Activated CD8-positive, alpha-beta memory T cell treated with anti-CD3 and anti-CD28 coated beads, Interleukin-2, amount 50 U/mL, for 24 hours (primary cell): ENCODE results near the gene CAMSAP2.

Experiments used
- DNase-seq: peaks from one replicate; pipeline ENCODE4 v3.0.0-alpha.2; 2020; ENCODE audit errors: extremely low read depth

The CAMSAP2 gene, protein sequence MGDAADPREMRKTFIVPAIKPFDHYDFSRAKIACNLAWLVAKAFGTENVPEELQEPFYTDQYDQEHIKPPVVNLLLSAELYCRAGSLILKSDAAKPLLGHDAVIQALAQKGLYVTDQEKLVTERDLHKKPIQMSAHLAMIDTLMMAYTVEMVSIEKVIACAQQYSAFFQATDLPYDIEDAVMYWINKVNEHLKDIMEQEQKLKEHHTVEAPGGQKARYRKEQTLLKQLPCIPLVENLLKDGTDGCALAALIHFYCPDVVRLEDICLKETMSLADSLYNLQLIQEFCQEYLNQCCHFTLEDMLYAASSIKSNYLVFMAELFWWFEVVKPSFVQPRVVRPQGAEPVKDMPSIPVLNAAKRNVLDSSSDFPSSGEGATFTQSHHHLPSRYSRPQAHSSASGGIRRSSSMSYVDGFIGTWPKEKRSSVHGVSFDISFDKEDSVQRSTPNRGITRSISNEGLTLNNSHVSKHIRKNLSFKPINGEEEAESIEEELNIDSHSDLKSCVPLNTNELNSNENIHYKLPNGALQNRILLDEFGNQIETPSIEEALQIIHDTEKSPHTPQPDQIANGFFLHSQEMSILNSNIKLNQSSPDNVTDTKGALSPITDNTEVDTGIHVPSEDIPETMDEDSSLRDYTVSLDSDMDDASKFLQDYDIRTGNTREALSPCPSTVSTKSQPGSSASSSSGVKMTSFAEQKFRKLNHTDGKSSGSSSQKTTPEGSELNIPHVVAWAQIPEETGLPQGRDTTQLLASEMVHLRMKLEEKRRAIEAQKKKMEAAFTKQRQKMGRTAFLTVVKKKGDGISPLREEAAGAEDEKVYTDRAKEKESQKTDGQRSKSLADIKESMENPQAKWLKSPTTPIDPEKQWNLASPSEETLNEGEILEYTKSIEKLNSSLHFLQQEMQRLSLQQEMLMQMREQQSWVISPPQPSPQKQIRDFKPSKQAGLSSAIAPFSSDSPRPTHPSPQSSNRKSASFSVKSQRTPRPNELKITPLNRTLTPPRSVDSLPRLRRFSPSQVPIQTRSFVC (N-terminal part only)

DNA sequence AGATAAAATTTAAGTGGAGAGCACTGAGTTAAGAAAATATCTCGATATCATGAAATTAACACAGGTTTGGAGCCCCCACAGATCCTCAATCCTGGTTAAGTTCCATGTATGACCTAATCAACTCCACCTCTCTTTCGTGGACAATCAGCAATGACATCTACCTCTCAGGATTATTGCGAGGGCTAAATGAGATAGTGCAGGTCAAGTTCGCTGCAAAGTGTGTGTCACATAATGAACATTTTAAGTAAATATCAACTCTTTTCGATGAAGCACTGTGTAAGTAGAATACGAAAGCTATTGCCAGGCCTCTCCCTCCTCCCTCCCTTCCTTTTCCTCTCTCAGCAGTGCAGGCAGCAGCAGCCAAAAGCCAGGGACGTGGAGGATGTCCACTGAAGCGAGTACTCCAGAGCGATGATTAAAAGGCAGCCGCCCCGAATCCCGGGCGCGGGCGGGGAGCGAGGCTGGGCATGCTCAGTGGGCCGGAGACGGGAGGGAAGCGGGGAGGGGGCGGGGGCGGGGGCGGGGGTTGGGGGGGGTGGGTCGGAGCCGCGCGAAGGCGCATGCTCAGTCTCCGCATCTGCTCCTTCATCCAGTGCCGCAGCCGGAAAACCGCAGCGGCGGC is at the start of gene CAMSAP2:
CAMSAP2 (plus strand) TSS at position 567 of the 622 bp plus-strand sequence. CDS start 935 bp downstream, outside the sequence.
- DNase-seq, result no peak

DNA sequence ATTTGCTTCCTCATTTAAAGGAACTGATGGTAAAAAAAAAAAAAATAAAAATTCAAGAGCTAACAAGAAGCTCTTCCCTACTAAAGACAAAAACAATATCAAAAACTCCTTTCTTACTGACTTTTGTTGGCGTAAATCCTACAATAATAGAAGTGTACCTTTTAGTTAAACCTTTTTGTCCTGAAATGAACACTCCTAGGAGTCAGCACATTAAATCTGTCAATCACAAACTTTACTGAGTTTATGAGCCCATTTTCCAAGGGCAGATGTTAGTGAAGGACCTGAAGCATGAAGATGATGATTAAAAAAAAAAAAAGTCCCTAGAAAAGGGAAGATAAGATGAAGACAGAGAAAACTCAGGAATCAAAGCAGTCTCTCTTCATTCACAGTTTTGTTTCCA is 46.4 kb upstream of the CAMSAP2 start:
- no peak for DNase-seq

- no peak for DNase-seq
These were observed 45.4 kb upstream of the CAMSAP2 start for GRCh38 chr1:200693327-200693726.

- DNase-seq, result no peak
These were observed 44.0 kb upstream of the CAMSAP2 start for GRCh38 chr1:200694738-200695137.

DNA sequence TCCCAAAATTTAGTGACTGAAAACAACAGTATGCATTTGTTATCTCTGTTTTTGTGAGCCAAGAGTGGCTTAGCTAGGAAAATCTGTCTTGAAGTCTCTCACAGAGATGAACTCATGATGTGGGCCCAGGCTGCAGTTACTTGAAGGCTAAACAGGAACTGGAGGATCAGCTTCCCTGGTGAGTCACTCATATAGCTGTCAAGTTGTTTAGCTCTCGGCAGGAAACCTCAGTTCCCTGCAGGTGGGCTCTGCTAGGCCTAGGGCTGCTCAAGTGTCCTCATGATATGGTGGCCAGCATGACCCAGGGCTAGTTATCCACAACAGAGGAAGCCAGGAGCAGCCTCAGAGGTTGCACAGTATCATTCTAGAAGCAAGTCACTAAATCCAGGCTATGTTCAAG is 38.8 kb upstream of the CAMSAP2 start:
- DNase-seq, result no peak

GRCh38 chr1:200704986-200705500 is 33.6 kb upstream of the CAMSAP2 start:
- DNase-seq, result no peak

- DNase-seq, result no peak
These were observed 32.4 kb upstream of the CAMSAP2 start for GRCh38 chr1:200706111-200706814.

DNA sequence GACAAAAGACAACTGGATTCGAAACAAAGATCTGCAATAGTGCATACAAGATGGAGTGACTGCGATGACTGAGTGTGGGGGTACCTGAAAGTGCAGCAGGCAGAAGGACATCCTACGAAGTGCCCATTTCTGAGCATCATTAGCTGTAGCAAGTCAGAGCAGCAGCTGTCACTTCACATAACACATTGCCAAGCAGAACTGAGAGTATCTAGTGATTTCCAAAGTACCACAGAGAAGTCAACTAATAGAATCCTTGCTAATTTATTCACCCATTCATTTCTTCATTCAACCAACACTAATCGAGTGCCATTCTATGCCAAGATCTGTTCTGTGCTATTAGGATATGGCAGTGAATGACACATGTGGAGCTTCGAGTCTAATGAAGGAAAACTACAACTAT is 31.6 kb upstream of the CAMSAP2 start:
- DNase-seq, result no peak

DNA sequence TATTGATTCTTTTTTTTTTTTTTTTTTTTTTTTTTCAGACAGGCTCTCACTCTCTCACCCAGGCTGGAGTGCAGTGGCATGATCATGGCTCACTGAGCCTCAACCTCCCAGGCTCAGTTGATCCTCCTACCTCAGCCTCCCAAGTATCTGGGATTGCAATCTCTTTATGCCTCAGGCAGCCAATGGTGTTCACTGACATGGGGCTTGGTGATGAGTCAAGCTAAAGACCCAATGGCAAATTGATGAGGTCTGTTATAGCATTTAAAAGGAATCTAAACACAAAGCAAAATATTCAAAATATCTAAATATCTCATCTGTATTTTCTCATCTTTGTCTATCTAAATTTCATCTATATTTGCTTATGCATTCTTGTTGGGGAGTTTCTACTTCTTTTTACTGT is 30.5 kb upstream of the CAMSAP2 start:
- no peak for DNase-seq

- no peak for DNase-seq
These were observed 29.9 kb upstream of the CAMSAP2 start for GRCh38 chr1:200708769-200709168.

GRCh38 chr1:200710166-200710565 is 28.5 kb upstream of the CAMSAP2 start:
- DNase-seq, result no peak

- DNase-seq, result no peak
These were observed 24.0 kb upstream of the CAMSAP2 start for GRCh38 chr1:200714504-200715187.

- no peak for DNase-seq
These were observed 18.5 kb upstream of the CAMSAP2 start for GRCh38 chr1:200720199-200720598.

- DNase-seq, result no peak
These were observed 14.6 kb upstream of the CAMSAP2 start for GRCh38 chr1:200724064-200724463.

DNA sequence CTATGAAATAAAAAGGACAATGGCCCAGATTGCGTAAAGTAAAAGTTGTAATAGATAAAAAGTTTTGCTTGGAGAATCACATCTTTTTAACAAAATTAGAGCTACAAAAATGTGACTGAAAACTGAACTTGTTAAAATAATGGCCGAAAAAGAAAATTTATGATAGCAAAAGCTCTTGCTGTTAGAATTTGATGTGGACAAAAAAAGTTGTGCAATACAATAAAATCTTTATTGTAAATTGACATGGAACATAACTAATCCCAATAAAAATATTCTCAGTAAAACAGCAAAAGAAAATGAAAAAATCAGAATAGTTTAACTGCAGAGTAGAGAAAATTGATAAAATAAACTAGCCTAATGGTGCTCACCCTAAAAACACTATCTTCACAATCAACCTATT is 11.4 kb upstream of the CAMSAP2 start:
- DNase-seq, result no peak

DNA sequence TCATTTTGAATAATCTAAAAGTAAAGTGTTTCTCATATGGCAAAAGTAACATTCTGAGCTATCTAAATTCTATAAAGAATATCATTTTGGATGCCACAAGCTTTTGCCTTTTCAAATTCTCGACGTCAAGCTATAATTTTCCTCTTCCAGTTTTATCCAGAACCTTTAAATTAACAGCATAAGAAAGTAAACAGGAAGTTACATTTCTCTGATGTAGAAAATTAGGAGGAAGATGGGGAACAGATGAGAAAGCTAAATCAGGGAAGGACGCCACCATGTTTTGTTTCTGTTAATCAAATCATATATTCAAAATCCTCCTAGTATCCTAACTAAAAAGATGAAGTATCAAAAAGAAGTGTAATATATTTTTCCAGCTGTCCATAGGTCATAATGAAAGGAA is 8.8 kb upstream of the CAMSAP2 start:
- no peak for DNase-seq

DNA sequence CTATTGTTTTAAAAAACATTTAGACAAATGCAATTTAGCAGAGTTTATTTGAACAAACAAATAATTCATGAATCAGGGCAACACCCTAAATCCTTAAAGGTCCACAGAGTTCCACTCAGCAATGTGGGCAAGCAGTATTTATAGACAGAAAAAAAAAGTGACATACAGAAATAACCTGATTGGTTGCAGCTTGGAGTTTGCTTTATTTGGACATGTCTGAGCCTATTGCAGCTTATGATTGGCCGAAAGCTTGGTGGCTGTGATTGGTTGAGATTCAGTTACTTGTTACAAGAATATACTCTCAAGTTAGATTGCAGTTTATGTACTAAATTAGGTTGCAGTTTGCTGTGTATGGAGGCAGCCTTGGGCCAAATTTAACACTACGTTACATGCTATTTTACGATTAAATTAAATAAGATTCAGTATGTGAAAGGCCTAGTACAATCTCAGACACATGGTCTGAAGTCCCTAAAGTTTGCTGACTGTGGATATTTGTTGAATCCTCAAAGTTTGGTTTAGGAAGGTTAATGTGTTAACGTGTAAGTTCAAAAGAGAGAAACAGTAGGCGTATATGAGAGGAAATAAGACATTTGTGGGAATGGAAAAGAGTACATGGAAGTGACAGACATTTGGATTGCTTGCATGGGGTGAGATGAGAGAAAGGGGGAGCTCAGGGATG is 6.9 kb upstream of the CAMSAP2 start:
- no peak for DNase-seq

DNA sequence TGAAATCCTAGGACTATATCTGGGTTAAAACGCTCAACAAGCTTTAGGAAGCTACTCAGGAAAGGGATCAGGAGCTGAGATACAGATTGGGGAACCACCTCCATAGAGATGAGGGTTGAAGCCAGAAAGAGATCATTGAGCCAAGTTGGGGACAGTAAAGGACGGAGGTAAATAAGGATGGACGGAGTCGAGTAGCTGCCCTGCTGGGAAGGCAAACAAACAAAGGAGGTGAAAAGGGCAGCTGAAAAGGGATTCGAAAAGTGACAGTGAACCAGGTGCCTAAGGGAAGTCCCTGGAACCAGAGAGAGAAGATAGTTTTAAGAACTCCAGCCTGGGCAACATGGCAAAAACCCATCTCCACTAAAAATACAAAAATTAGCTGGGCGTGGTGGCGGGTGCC is 6.3 kb upstream of the CAMSAP2 start:
- DNase-seq, result no peak

GRCh38 chr1:200733907-200734306 is 4.8 kb upstream of the CAMSAP2 start:
- DNase-seq, result no peak

DNA sequence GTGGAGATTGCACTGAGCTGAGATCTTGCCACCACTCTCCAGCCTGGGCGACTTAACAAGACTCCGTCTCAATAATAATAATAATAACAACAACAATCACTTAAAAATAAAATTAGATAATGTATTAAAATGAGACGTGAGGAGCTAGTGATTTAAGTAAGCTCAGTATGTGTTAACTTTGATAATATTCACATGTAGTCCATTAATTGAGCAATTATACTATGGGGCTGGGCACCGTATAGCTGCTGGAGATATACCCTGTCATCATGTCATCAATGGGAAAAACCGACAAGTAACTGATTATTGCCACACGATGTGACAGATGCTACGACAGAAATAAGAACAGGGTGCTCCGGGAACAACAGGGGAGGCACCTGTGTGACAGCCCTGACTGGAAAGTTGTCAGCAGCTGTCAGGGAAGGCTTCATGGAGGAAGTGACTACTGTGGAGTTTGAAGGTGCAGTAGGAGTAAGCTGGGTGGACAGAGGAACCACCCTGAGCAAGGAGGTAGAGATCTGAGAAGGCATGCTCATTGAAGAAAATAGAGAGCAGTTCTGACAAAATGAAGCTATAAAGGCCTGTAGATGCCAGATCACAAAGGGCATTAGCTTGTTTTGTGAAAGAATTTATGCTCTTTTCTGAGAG is 924 bp upstream of the CAMSAP2 start:
- no peak for DNase-seq
